ENCODE data around the gene COQ5.

DNA sequence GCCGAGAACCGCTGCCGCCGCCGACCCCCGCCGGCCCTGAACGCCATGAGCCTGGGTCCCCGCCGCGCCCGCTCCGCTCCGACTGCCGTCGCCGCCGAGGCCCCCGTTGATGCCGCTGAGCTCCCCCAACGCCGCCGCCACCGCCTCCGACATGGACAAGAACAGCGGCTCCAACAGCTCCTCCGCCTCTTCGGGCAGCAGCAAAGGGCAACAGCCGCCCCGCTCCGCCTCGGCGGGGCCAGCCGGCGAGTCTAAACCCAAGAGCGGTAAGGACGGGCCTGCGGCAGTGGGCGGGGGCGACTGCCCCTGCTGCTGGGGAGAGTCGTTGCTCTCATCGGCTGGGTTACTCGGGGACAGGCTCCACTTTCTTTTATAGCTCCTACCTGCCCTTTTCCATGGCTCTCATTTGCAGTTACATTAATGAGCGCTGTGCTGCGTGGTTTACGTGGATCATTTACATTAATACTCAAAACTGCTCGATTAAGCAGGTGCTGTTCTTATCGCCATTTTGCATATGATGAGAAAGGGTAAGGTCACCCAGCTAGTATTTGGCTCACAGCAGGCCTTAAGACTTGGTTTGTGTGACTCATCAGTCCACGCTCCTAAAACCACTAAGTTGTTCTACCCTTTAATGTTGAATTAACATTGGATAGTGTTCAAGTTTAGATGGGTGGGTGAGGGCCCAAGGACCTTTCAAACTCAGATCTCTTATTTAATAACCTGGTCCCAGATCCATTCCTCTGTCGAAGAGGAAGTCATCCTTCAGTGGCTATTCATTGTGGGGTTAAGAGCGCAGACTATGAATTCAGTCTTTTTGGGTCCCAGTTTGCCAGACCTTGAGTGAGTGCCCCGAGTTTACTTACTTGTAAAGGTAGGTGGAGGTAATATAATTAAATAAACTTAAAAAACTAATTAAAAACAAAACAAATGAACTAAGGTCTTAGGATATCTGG, 6.0 kb upstream of the COQ5 start:
- peak in 2 of 3 donors; percentile 5 to 20 for TF ChIP-seq POLR2AphosphoS5 (IDR thresholded peaks at IDR 0.05)
- TF ChIP-seq CTCF (IDR thresholded peaks at IDR 0.05) = no peak

Data from suprapubic skin (tissue), 3 donors.